Smooth muscle cell of trachea (primary cell): ENCODE results near the gene NECTIN4. TPM values are rescaled to one million over a fixed set of nuclear protein-coding genes. Genes with fewer than 3 reads are reported as not detected.

Experiments used
- total RNA-seq: library from RNA; depleted of rRNA; stranded (reverse); fragments of >200 nt; gene quantifications from 2 replicates; pipeline ENCODE4 v1.2.1, GENCODE V29; 2014

Gene NECTIN4
- under 0.01 and 0.17 TPM in 2 replicates for total RNA-seq

GRCh38 chr1:161089251-161089924 is at the start of gene NECTIN4:
TSS of gene NECTIN4 (minus strand) at chr1:161089558. CDS start at chr1:161089296, 262 bp downstream.

GRCh38 chr1:161132410-161133219 is 43.3 kb upstream of the NECTIN4 start, which contains the start of gene DEDD:
TSS of gene DEDD (minus strand) at chr1:161132667. CDS start at chr1:161124462, 8,205 bp downstream.

GRCh38 chr1:161117759-161118581 is 28.6 kb upstream of the NECTIN4 start, which contains the start of the genes NIT1 and PFDN2:
TSS of gene NIT1 (plus strand) at chr1:161118105. CDS start at chr1:161118177, 72 bp downstream.
TSS of gene PFDN2 (minus strand) at chr1:161118037. CDS start at chr1:161118026, 11 bp downstream.

GRCh38 chr1:161098210-161099068 is 9.1 kb upstream of the NECTIN4 start, which contains the start of gene KLHDC9:
TSS of gene KLHDC9 (plus strand) at chr1:161098361. CDS start at chr1:161098536, 175 bp downstream.

GRCh38 chr1:161069731-161070270 is 19.6 kb downstream of the NECTIN4 start, which contains the start of gene ARHGAP30:
TSS of gene ARHGAP30 (minus strand) at chr1:161069891. CDS start at chr1:161069624, 267 bp downstream.

GRCh38 chr1:161045736-161046604 is 43.4 kb downstream of the NECTIN4 start, which contains the start of gene USF1:
TSS of gene USF1 (minus strand) at chr1:161045977. CDS start at chr1:161043275, 2,702 bp downstream.

GRCh38 chr1:161038523-161039153 is 50.7 kb downstream of the NECTIN4 start, which contains the start of gene TSTD1:
TSS of gene TSTD1 (minus strand) at chr1:161038964. CDS start at chr1:161038889, 75 bp downstream.

Other genes with a start within 250 kb of the NECTIN4 start
- gene CD244, start 226.7 kb downstream of the NECTIN4 start, total RNA-seq: not detected in 2 replicates
- not detected in 2 replicates for gene ITLN1, start 204.4 kb downstream of the NECTIN4 start, total RNA-seq
- not detected in 2 replicates for gene ITLN2, start 134.7 kb downstream of the NECTIN4 start, total RNA-seq
- 5.1 and 8.9 TPM in 2 replicates for gene F11R, start 68.4 kb downstream of the NECTIN4 start, total RNA-seq
- 10.6 and 34.8 TPM in 2 replicates for gene TSTD1, start 50.6 kb downstream of the NECTIN4 start, total RNA-seq
- 72.8 and 75.5 TPM in 2 replicates for gene USF1, start 43.6 kb downstream of the NECTIN4 start, total RNA-seq
- not detected in 2 replicates for gene ARHGAP30, start 19.7 kb downstream of the NECTIN4 start, total RNA-seq
- 1.9 and 4.5 TPM in 2 replicates for gene KLHDC9, start 8.8 kb upstream of the NECTIN4 start, total RNA-seq
- gene PFDN2, start 28.5 kb upstream of the NECTIN4 start, total RNA-seq: 17.0 and 36.5 TPM in 2 replicates
- 21.4 and 40.4 TPM in 2 replicates for gene NIT1, start 28.5 kb upstream of the NECTIN4 start, total RNA-seq
- gene DEDD, start 43.1 kb upstream of the NECTIN4 start, total RNA-seq: 29.4 and 35.9 TPM in 2 replicates
- 85.7 and 91.3 TPM in 2 replicates for gene UFC1, start 64.4 kb upstream of the NECTIN4 start, total RNA-seq
- 10.9 and 12.6 TPM in 2 replicates for gene USP21, start 69.9 kb upstream of the NECTIN4 start, total RNA-seq
- gene PPOX, start 76.9 kb upstream of the NECTIN4 start, total RNA-seq: 7.8 and 14.3 TPM in 2 replicates
- 13.8 and 18.0 TPM in 2 replicates for gene B4GALT3, start 87.9 kb upstream of the NECTIN4 start, total RNA-seq
- 2.3 and 3.1 TPM in 2 replicates for gene ADAMTS4, start 109.5 kb upstream of the NECTIN4 start, total RNA-seq
- gene NDUFS2, start 112.8 kb upstream of the NECTIN4 start, total RNA-seq: 180 and 202 TPM in 2 replicates
- gene FCER1G, start 125.7 kb upstream of the NECTIN4 start, total RNA-seq: 0.58 TPM in 1 of 2 replicates, not detected in the other
- gene APOA2, start 134.1 kb upstream of the NECTIN4 start, total RNA-seq: not detected in 2 replicates
- gene TOMM40L, start 136.5 kb upstream of the NECTIN4 start, total RNA-seq: 10.5 and 13.6 TPM in 2 replicates
- not detected in 2 replicates for gene NR1I3, start 148.6 kb upstream of the NECTIN4 start, total RNA-seq
- gene PCP4L1, start 169.2 kb upstream of the NECTIN4 start, total RNA-seq: not detected in 2 replicates
- gene MPZ, start 220.4 kb upstream of the NECTIN4 start, total RNA-seq: 0.87 and 0.99 TPM in 2 replicates
- gene SDHC, start 224.8 kb upstream of the NECTIN4 start, total RNA-seq: 29.6 and 38.7 TPM in 2 replicates